Stromal cell of bone marrow (primary cell): ENCODE results near the gene FGR.

Experiments used
- DNase-seq: peaks from one replicate; pipeline ENCODE4 v3.0.0-alpha.2; 2012; ENCODE audit warnings: low read depth

FGR gene

DNA sequence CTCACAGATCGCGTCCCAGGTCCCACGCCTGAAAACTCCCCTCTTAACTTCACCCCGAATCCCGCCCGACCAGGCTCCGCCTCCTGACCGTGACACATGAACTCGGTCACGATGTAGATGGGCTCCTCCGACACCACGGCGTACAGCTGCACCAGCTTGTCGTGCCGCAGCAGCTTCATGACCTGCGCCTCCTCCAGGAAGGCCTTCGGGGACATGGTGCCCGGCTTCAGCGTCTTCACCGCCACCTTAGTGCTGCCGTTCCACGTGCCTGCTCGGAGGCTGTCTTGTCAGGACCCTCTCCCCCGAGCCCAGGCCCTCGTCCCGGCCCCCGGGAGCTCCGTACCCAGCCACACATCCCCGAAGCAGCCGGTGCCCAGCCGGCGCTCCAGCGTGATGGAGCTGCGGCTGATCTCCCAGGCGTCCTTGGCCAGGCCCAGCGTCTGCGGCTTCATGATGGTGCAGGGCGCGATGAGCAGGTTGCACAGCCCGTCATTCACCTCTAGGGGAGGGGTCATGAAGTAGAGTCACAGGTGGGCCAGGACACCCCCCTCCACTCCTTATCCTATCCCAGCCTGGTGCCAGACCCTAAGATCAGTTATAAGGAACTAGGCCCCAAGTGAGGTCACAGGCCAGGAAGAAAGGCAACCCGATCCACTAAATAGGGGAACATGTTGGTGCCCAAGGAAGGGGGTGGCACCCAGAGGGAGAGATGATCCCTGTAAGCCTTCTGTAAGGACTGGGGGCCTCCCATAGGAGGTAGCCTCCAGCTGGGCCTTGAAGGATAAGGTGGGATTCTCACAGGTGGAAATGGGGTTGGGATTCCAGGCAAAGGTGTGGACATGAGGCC, 19.4 kb downstream of the FGR start:
- DNase-seq: no peak

DNA sequence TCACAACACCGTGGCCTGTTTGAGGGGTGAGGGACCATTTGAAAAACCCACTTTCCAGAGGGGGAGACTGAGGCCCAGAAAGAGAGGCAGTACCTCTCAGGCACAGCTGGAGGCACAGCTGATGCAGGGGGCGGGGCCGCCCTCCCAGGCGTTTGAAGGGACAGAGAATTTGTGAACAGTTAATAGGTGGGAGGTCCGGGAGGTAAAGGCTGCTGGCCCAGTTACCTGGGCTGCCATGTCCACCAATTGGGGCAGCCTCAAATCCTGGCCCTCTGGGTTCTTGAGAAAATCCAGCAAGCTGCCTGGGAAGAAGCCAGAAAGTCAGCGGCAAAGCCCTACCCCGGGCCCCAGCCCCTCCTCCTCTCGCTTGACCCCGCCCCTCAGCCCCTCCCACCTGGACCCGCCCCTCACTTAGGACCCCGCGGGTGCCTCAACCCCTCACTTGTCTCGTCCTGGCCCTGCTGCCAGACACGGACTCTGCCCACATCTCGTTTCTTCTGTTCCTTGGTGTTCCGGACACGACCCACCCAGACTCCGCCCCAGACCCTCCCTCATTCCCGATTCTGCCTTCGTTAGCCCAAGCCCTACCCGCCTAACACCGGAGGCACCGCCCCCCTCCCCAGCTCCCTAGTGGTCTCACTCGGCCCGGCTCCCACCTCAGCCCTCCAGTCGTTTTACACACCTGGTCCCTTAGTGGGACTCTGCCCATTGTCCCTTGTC, 20.2 kb downstream of the FGR start:
- no peak for DNase-seq

GRCh38 chr1:27614043-27614624, 20.9 kb downstream of the FGR start:
- no peak for DNase-seq

- DNase-seq: no peak
Measured at GRCh38 chr1:27612718-27613117, 22.3 kb downstream of the FGR start.

DNA sequence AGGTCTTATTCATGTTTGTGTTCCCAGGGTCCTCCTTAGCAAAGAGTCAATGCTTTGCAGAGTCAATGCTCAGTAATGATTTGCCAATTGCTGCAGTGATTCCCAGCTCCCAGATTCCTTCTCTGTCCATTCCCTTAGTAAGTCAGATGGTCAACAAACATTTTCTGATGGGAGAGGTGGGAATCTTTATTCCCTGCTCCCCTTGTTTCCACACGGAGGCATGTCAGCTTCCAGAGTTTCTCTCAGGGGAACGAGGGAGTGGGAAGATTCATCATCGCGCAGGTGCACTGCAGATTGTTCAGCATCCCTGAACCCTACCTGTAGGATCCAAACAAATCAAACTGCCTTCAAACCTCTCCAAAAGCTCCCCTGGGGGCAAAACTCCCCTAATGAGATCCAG, 23.5 kb downstream of the FGR start:
- no peak for DNase-seq

DNA sequence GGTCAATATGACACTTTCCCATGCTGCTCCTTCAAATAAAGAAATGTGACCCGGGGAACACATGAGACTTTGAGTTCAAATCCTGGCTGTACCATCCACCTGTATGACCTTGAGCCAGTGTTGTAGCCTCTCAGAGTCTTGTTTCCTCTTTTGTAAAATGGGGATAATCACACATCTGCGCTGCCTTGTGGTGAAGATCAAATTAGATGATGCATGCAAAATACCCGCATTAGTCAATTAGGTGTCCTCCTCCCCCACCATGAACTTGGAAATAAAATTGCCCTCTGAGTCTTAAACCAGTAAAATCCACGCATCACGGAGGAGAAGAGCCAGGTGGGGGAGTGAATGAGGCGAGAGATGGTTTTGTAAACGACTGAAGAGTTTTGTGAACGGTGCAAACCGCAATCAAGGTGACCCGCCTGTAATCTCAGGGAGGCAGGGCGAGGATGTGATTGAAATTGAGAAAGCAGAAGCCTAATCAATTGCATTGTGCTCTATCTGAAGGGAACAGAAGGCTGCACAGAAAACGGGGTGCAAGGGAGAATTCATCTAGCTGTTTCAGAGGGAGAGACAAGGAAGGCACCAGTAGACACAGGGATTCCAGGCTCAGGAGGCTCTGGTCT, 25.3 kb downstream of the FGR start:
- no peak for DNase-seq

DNA sequence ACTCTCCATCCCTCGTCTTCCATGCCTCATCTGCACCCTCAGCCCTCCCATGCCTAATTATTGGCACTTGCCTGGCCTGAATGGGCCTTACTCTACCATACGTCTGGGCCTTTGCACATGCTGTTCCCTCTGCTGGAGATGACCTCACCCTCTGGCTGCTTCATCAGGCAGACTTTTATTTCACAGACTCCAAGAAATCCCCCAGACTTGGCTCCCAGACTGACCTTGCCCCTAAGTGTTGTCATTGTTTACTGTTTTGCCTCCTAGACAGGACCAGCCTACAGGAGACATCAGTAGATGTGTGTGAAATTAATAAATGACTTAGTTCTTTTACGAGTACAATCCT, 25.8 kb downstream of the FGR start:
- no peak for DNase-seq

DNA sequence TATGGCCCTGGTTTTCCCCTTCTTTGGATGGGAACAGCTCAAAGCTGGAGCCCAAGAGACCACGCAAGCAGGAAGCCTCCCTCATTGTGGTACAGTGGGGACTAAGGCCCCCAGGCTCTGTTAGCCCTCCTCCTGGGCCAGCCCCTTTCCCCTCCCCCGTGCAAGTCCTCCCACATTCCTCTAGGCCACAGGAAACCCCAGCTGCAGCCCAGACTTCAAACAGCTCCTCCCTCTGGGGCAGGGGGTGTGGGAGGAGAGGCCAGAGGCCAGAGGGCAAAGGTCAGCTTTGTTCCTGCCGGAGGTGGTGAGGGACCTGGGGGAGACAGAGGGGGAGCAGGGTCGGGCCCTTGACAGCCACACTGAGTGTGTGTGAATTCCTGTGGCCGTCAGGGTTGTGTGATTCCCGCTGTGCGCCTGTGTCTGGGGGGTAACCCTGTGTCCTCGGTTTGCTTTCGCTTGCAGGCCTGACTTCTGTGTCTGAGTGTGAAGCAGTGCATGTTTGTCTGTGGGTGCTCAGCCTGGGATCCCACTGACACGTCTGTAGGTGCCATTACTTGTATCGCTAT, 27.7 kb downstream of the FGR start:
- DNase-seq: no peak

DNA sequence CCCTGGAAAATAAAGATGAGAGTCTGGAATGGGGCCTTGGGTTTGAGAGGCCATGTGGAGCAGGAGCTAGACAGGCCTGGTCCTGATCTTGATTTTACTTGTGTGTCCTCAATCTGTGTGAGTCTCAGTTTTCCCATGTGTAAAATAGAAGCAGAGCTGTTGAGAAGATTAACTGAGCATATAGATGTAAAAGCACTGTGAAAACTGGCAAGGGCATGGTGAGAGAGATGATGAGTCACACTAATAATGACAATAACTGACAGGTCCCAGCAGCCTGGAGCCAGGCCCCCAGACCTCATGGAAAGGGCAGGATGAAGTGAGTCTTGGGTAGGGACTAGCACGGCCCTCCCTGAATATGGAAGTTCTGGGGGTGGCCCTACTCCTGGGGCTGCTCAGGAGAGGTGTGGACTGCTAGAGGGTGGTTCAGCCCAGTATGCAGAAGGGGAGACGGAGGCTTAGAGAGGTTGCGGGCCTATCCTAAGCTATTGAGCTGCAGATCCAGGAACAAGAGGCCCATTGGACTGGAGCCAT, 28.2 kb downstream of the FGR start:
- no peak for DNase-seq

DNA sequence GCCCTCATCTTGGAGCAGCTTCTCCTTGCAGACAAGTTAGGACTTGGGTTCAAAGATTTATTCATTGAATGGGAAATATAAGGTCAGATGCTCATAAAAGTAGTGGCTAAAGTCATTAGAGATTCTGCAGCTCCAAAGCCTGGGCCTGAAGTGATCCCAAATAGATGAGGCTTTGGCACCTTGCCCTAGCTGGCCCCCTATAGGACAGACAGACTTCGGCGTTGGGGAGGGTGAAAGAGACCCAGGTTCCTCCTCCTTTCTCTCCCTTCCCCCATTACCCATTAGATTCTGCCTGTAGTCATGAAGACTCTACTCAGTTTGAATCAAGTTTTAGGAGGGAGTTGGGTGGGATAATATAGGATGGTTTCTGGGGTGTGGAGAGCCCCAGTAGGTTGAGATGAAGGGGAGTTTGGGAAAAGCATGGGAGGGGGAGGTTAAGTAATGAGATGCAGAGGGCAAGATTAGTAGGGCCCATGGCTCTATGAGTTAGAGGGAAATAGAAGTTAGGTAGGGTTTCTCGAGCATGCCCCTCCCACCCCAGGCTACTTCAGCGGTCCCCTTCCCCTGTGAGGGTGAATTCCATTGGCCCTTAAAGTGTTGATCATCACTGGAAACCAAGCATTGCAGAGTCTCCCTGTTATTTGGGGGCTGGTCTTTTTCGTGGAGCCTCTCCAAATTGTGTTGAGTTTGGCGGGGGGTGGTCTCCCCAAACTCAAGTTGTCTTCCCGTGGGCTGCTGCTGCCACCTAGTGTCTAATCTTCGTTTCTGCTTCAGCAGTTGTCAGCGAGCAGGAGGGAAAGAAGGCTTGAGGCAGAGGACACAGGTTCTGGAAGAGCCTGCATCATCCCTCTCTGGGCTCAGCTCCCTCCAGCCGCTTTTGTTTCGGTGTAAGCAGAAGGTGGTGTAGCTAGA, 28.9 kb downstream of the FGR start:
- DNase-seq: no peak

DNA sequence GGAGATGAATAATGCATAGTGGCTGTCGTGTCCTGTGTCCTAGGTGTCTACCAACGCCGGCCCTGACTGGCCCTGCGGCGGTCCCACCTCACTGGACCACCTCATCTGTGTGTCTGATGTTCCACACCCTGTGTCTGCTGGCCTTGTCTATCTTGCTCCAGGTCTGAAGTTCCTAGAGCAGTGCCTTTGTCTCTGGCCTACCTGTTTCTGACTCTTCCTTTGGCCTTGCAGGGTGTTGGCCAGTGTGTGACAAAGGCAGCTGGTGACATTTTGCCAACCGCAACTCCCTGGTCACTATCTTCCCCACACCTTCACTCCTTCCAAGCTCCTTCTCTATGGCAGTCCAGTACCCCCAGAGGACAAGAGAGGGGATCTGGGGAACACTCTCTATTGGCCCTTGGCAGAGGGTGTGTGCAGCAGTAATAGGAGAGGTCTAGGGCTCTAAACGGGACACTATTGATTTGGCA, 29.7 kb downstream of the FGR start:
- no peak for DNase-seq

DNA sequence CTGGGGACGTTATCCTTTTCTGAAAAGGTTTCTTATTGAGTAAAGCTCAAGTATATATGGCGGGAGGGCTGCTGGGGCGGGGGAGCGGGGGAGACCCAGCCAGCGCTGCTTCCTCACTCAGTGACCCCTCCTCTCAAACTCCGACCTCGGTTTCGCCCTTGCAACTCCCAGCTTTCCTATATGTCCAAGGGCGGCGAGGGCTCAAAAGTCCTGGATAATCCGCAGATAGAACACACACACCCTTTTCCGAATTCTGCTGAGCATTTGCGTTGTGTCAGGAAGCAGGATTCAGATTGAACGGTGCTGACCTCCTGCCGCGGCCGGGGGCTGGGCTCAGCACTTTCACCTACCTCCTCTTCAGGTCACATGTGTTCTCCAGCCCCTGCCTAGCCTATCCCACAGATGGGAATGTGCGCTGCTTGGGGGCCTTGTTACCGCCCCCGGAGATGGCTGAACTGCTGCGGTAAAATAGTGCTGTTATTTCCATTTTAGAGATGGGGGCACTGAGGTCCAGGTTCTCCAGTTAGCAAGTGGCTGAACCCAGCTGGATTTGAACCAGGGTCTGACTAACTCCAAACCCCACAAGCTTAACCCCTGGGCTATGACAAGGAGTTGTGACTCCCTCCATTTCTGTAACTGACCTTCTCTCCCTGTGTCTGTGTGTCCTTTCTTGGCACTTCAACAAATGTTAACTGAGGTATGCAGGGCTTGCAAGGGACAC, 30.2 kb downstream of the FGR start:
- DNase-seq: no peak

- DNase-seq: peak; percentile 84
Measured at GRCh38 chr1:27603681-27604578, 31.1 kb downstream of the FGR start, which contains the start of gene AHDC1. TSS of gene AHDC1 (minus strand) at chr1:27604144. CDS start at chr1:27552115, 52,029 bp downstream.

DNA sequence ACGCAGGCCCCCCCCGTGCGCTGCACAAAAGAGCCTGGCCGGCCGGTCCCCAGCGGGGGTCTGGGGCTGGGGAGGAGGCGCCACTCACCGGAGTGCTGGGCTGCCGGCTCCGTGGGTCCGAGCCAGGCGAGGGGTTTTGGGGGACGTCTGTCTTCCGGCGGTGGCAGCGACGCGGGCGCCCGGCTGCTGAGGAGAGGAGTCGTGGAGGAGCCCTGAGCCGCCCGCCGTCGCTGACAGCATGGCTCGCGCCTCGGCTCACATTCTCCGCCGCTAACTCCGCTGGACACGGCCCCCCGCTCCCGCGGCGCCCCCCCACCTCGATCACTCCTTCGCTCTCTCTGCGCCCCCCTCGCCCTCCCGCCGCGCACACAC, 31.7 kb downstream of the FGR start:
- no peak for DNase-seq

DNA sequence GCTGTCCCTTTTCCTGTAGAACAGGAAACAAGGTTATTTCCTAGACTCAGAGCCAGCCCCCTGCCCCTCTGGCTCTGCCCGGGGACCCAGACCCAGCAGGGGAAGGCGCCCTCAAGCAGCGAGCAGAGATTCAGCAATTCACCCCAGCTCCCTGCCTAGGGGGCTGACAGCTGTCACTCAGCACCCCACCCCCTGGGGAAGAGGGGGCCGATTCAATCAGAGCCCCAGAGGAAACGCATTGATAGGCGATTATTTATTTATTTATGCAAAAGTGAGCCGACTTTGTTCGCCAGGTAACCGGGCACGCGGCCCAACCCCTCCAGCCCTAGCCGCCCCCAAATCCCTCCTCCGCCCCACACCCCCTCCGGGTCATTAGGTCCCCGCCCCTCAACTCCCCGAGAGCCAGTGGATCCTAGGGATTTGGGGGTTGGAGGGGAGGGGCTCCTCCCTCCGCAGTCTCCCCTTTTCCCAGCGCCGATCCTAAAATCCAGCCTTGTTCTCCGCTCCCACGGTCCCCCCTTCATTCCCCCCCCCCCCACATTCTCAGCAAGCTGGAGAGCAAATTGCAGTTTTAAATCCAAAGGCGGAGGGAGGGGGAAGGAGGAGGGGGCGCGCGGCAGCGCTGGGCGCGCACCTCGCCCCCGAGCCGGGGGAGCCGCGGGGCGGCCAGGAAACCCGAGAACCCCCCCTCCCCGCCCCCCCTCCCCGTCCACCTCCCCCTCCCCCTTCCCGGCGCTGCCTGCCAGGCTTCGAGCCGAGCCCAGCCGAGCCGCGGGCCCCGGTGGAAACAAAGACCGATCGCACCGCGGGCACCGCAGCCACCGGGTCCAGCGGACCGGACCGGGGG, 32.3 kb downstream of the FGR start:
- no peak for DNase-seq

GRCh38 chr1:27601771-27602461, 33.1 kb downstream of the FGR start:
- DNase-seq: no peak

DNA sequence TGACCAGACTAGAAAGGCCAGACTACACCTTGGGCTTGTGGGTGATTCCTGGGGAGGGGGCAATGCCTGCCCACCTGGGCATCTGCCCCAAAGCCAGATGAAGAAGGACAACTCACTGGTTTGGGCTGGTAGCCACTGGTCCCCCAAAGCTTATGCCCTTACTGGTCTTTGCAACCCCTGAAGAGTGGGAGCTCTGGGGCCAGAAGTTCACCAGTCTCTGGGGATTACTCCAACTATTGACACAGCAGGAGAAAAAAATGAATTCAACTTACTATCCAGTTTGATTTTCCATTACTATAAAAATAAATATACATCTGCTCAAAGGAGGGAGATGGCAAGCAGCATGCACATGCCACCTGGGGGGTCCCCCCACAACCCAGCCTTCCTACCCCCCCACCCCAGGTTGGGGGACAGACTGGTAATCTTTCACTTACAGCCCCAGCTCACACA, 33.6 kb downstream of the FGR start:
- DNase-seq: no peak
